ENCODE measurements around the gene PLK3. TPM values are rescaled to one million over a fixed set of nuclear protein-coding genes. Genes with fewer than 3 reads are reported as not detected.

The PLK3 gene
- total and polyA plus RNA-seq, 2 experiments from 2014 or later, result 18.2 to 40.1 TPM

- Histone ChIP-seq H3K4me3 (no peak overlapping the region), H4K20me1 (ENCODE audit: insufficient read depth, poor library complexity, severe bottlenecking) (no peaks in the 10 kb centered on the region)
Measured at GRCh38 chr1:44785501-44786137, 14.6 kb upstream of the PLK3 start.

GRCh38 chr1:44786138-44786840 lies 13.9 kb upstream of the PLK3 start:
- Histone ChIP-seq H3K27ac (peak overlapping the region; percentile 75), H3K9me2 (replicated peaks; ENCODE audit: insufficient read depth) (no peaks in the 10 kb centered on the region), H2AFZ (peak overlapping the region; percentile 88), H3K4me3 (no peak overlapping the region), H4K20me1 (ENCODE audit: insufficient read depth, poor library complexity, severe bottlenecking) (no peaks in the 10 kb centered on the region), H3K79me2 (no peaks in the 10 kb centered on the region), H3K4me1 (ENCODE audit: insufficient read depth) (peaks cover 21% of the 10 kb centered on the region), H3K4me2 (peak overlapping the region; percentile 96), H3K36me3 (replicated peaks; ENCODE audit: insufficient read depth, low read depth) (no peaks in the 10 kb centered on the region), H3K9me3 (ENCODE audit: low read depth) (no peaks in the 10 kb centered on the region), H3K27me3 (no peaks in the 10 kb centered on the region)
- peak; percentile 89 for DNase-seq (ENCODE audit: low spot score)
- peak; percentile 92 for TF ChIP-seq CTCF (IDR thresholded peaks at IDR 0.05; ENCODE audit: poor library complexity)
- TF ChIP-seq EZH2phosphoT487 (IDR thresholded peaks at IDR 0.05; ENCODE audit: low read depth, severe bottlenecking, unreplicated experiment), result no peak
- no peak for TF ChIP-seq EZH2 (IDR thresholded peaks at IDR 0.05; ENCODE audit: borderline replicate concordance)
- WGBS (ENCODE audit: low lambda C conversion rate, missing lambda C conversion rate), result 8% methylated on average over 33 of the region's 49 CpGs

More at GRCh38 chr1:44785501-44786137, 14.6 kb upstream of the PLK3 start:
- H3K27me3 ChIP-seq, result no peaks in the 10 kb centered on the region
- 36% methylated on average over 11 of the region's 11 CpGs for WGBS (ENCODE audit: low lambda C conversion rate, missing lambda C conversion rate)
- H3K9me3 ChIP-seq (ENCODE audit: low read depth), result no peaks in the 10 kb centered on the region
- peak overlapping the region; percentile 96 for H3K4me2 ChIP-seq
- H3K9me2 ChIP-seq (replicated peaks; ENCODE audit: insufficient read depth), result no peaks in the 10 kb centered on the region
- TF ChIP-seq CTCF (IDR thresholded peaks at IDR 0.05; ENCODE audit: poor library complexity) (no peak), EZH2phosphoT487 (IDR thresholded peaks at IDR 0.05; ENCODE audit: low read depth, severe bottlenecking, unreplicated experiment) (no peak), EZH2 (IDR thresholded peaks at IDR 0.05; ENCODE audit: borderline replicate concordance) (no peak)
- H3K79me2 ChIP-seq, result no peaks in the 10 kb centered on the region
- H3K4me1 ChIP-seq (ENCODE audit: insufficient read depth), result peaks cover 21% of the 10 kb centered on the region
- H2AFZ ChIP-seq, result no peak overlapping the region
- no peaks in the 10 kb centered on the region for H3K36me3 ChIP-seq (replicated peaks; ENCODE audit: insufficient read depth, low read depth)
- H3K27ac ChIP-seq, result no peak overlapping the region
- no peak for DNase-seq (ENCODE audit: low spot score)

GRCh38 chr1:44786841-44787426 lies 13.2 kb upstream of the PLK3 start:
- H3K4me1 ChIP-seq (ENCODE audit: insufficient read depth), result peaks cover 21% of the 10 kb centered on the region
- WGBS (ENCODE audit: low lambda C conversion rate, missing lambda C conversion rate), result 83% methylated on average over 9 of the region's 9 CpGs
- peak overlapping the region; percentile 75 for H3K27ac ChIP-seq
- no peaks in the 10 kb centered on the region for H3K9me3 ChIP-seq (ENCODE audit: low read depth)
- H3K36me3 ChIP-seq (replicated peaks; ENCODE audit: insufficient read depth, low read depth), result no peaks in the 10 kb centered on the region
- H3K9me2 ChIP-seq (replicated peaks; ENCODE audit: insufficient read depth), result no peaks in the 10 kb centered on the region
- H3K4me3 ChIP-seq, result no peak overlapping the region
- DNase-seq (ENCODE audit: low spot score), result no peak
- no peaks in the 10 kb centered on the region for H3K27me3 ChIP-seq
- no peaks in the 10 kb centered on the region for H4K20me1 ChIP-seq (ENCODE audit: insufficient read depth, poor library complexity, severe bottlenecking)
- TF ChIP-seq EZH2phosphoT487 (IDR thresholded peaks at IDR 0.05; ENCODE audit: low read depth, severe bottlenecking, unreplicated experiment) (no peak), EZH2 (IDR thresholded peaks at IDR 0.05; ENCODE audit: borderline replicate concordance) (no peak), CTCF (IDR thresholded peaks at IDR 0.05; ENCODE audit: poor library complexity) (no peak)
- H2AFZ ChIP-seq, result peak overlapping the region; percentile 88
- peak overlapping the region; percentile 96 for H3K4me2 ChIP-seq
- H3K79me2 ChIP-seq, result no peaks in the 10 kb centered on the region

All from hepatocyte (in vitro differentiated cells).